ENCODE data around the gene LST1.

The LST1 gene

DNA sequence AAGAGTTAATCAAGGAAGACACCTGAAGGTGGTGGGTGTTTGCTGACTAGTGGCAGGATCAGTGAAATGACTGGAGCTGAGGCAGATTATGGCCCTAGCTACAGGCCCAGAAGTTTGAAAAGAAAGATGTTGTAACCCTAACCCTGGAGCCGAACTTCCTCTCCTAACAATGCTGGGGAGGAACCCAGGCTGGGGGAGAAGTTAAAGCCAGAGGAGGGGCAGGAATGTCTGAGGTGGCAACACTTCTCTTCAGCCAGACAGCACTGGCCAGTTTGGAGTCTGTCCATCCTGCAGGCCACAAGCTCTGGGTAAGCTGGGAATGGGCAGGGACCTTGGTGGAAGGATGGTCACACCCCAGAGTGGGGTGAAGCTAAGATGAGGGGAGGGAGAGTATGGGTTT lies at the start of gene LST1:
TSS of gene LST1 (plus strand) at position 270 of the 400 bp plus-strand sequence. CDS start 1,023 bp downstream, outside the sequence.
- no peak for DNase-seq (ENCODE audit: low read depth in 2 of 2, low spot score in 1 of 2)

DNA sequence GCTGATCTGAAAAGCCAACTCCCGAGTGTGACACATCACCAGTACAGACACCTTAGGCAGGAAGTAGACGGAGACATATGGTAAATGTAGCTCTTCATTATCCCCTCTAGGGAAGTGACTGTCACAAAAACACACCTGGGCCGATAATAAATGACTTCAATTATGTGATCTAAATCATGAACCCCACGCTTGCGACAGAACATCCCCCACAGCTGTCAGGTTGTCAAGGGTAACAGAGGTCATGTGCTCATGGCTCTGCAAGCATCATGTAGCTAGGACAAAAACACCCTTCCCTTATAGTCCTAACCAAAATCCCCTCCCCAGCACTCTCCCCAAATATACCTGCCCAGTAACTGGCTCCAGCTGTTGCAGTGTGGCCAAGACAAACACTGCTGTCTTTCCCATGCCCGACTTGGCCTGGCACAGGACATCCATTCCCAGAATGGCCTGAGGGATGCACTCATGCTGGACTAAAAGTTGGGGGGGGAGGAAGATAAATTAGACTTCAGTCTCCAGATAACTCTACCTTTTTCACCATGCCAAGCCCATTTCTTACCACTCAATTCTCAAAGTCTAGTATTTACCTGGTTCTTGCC lies 47.2 kb upstream of the LST1 start:
- DNase-seq (ENCODE audit: low read depth in 2 of 2, low spot score in 1 of 2), result no peak

DNA sequence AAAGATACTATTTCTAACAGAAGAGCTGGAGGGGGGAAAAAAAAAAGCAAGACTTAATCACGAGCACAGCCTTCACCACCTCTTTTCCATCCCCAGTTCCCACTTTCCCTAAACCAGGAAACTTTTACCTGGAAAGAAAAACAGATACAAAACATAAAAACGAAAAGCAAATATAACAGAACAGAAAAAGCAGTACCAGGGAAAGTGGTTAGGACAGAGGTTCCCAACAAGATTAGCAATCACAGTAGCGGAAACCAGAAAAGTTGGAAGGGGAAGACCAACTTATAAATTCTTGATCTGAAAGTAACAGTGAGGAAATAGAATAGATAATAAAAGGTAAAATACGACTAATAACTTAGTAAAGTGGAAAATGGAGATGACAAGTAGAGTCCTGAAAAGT lies 45.4 kb upstream of the LST1 start:
- DNase-seq (ENCODE audit: low read depth in 2 of 2, low spot score in 1 of 2), result no peak

DNA sequence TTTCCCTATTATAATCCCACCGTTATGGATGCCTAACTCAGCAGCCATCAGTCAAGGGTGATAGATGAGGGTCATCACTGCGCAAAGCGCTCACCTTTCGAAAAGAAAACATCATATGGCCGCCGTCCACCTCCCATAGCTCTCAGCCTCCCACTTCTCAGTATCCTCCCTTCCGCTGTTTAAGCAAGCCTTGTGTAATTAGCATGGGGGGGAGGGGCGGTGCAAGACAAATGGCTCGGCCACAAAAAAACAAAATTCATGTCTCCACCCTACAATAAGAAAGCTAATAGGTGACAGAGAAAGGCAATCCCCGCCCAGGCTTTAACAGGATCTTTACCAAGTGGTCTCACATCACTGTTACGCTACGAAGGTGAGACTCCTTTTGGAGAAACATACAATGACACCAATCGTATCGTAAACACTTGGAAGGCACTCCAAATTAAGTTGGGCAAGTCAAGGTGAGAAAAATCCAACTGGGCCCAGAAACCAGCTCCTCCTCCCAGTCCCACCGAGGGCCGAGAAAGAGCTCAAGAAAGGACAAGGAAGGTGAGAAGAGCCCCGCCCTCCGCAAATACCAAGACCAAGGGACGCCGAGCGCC lies 44.9 kb upstream of the LST1 start:
- peak in 1 of 2 donors; percentile 41 for DNase-seq (ENCODE audit: low read depth in 2 of 2, low spot score in 1 of 2)

DNA sequence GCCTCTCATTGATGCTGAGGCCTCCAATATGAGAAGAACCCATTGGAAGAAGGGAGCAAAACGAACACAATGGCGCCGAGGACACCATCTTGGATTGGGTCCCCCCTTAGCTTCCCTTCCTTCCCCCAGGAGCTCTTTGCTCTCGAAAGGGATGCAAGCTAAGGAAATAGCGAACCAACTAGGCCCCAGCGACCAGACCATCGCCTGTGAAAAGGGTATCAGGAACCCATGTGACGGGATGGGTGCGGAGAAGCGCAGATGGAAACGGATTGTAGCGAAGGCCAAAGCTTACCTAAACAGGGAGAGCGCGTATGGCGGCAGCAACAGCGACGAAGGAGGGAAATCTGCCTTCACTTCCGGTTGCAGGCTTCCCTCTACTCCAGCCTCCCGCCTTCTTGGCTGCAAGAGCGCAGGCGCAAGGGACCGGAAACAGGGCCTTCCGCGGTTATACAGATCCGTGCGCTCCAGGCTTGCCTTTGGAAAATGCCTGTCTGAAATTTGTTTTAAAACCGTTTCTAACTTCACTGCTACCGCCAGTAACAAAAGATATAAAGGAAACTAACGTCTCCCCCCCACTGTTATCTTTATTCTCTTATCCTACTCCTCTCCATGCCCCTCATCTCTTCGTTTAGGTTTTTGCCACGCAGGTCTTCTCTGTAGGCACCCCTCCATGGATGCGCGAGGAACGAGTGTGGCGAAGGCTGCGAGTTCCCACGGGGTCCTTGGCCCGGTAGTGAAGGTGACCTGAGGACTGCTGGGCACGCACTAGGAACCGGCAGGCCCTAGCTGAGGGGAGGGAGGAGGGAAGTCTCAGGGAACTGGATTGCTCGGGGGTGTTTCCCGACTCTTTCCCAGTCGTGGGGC lies 44.2 kb upstream of the LST1 start, which contains the start of gene DDX39B:
TSS of gene DDX39B (minus strand) at position 346 of the 864 bp plus-strand sequence. CDS start 1,471 bp downstream, outside the sequence.
- DNase-seq (ENCODE audit: low read depth in 2 of 2, low spot score in 1 of 2), result peak; percentile 82 to 90

DNA sequence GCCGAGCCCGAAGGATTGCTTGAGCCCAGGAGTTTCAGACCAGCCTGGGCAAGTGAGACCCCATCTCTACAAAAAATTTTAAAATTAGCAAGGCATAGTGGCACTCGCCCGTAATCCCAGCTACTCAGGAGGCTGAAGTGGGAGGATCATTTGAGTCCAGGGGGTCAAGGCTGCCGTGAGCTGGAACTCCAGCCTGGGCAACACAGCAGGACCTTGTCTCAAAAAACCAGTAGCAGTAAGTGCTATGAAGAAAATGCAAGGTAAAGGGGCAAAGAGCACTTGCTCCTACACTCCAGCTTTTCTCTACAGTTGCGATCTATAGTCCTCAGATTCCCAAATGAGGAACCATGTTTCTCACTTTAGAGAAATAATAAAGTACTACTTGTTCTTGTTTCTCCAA lies 42.4 kb upstream of the LST1 start:
- DNase-seq (ENCODE audit: low read depth in 2 of 2, low spot score in 1 of 2), result no peak

DNA sequence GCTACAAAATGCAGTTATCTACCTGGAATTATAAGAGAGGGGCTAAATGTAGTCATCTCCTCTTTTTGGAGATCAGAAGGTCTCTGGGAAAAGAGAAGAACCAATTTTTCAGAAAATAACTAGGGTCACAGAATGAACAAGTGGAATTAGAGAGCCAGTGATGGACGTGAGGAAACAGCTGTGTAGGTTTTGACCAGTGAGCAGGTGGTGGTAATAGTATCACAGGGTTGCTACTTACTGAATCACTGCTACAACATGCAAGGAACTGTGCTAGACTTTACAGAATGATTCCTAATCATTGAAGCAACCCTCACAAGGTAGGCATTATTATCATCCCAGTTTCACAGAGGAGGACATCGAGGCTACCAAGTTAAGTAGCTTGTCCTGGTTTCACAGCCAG lies 41.4 kb upstream of the LST1 start:
- no peak for DNase-seq (ENCODE audit: low read depth in 2 of 2, low spot score in 1 of 2)

DNA sequence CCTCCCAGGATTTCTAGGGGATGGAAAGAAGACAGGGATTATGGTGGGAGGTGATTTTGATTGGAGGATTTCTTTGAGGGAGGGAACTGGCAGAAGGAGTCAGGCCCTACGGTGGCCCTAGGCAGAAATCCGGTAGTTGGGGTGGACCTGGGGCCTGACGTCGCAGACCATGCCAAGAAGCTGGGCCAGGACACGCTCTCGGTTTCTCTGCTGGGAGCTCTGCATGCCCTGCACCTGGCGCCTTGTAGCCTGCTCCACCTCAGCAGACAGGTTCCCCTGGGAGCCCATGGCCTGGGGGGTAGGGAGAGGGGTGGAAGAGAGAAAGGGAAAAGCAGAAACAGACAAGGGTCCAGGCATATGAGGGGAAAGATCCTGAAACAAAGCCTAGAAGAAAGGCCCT lies 40.8 kb upstream of the LST1 start:
- no peak for DNase-seq (ENCODE audit: low read depth in 2 of 2, low spot score in 1 of 2)

DNA sequence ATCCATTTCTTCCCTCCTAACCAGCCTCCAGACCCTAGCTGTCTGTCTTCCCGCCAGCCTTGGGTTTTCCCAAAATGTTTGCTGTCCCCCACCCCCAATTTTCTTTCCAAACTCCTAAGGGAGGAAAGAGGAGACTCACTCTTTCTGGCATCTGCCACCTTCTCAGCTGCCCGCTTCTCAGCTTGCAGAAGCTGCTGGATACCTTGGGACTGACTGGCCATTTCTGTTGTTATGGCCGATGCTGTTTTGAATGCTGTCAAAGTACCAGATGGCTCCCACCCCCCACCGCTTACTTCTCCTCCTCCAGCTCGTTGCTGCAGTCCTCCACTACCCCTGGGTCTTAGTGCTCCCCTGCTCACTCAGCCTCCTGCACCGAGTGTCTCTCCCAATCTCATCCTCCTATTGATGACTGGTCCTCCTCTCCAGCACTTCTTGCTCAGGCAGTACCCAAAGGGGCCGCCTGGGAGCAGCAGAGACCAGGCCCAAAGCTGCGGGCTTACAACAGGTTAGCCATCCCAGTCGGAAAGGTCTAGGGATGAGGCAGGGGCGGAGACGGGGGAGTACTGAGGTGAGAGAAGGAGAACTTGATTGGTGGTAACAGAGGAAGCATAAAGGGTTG lies 39.6 kb upstream of the LST1 start, which contains the start of gene ATP6V1G2:
TSS of gene ATP6V1G2 (minus strand) at position 270 of the 619 bp plus-strand sequence. CDS start at position 221, 49 bp downstream.
- peak; percentile 64 to 70 for DNase-seq (ENCODE audit: low read depth in 2 of 2, low spot score in 1 of 2)

DNA sequence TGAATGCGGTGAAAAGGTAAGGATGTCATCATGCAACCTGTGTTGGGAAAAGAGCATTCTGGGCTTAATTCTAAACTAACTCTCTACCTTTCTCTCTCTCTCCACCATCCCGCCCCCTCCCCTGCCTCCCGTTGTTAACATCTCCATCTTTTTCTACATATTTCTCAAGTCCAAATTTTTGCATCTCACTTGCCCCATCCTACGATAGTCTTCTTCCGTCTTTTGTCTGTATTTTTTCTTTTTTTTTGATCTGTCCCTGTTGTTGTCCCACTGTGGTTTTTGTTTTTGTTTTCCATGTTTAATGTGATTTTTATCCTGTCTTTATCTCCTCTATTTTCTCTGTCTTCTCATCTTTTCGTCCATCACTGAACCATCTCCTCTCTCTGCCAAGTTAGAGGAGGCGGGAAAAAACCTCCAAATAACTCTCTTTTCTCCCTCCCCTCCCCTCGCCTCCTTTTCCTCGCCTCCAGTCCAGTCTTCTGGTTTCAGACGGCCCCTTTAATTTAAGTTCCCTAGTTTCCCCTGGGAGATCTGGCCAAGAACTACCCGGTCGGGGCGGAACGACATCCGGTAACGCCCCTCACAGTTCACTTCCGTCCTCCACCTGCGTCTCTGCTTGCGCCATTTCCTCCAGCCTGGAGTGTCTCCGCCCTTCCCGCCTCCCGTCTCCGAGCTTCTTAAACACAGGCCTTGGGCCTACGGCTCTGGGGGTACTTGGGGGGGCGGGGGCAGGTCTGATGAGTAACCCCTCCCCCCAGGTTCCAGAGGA lies 38.9 kb upstream of the LST1 start, which contains the start of gene NFKBIL1:
TSS of gene NFKBIL1 (plus strand) at position 651 of the 769 bp plus-strand sequence. CDS start at position 738, 87 bp downstream.
- DNase-seq (ENCODE audit: low read depth in 2 of 2, low spot score in 1 of 2), result peak; percentile 76 to 87

DNA sequence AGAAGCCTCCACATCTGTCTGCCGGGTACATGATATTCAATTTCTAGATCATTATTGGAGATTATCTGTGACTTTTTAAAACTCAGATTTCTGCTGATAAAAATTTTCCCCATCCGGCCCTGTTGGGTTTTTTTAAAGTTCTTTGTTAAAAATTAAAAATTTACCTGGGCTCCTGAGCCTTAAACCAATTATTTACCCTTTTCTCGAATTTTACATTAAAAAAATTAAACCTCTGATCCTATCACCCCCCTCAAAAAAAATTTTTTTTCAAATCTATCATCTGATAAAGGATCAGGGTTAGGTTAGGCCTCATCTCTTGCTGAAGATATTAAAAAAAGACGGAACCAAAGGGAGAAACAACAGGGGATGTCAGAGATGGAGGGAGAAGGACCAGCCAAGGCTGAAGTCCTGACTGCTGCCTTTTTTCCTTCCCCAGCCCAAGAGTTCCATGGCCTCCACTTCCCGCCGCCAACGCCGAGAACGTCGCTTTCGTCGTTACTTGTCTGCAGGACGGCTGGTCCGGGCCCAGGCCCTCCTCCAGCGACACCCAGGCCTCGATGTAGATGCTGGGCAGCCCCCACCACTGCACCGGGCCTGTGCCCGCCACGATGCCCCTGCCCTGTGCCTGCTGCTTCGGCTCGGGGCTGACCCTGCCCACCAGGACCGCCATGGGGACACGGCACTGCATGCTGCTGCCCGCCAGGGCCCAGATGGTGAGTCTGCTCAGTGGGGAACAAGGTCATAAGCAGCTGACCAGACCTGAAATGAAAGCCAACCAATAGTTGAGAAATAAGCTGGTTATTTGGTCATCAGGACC lies 38.1 kb upstream of the LST1 start:
- DNase-seq (ENCODE audit: low read depth in 2 of 2, low spot score in 1 of 2), result no peak

DNA sequence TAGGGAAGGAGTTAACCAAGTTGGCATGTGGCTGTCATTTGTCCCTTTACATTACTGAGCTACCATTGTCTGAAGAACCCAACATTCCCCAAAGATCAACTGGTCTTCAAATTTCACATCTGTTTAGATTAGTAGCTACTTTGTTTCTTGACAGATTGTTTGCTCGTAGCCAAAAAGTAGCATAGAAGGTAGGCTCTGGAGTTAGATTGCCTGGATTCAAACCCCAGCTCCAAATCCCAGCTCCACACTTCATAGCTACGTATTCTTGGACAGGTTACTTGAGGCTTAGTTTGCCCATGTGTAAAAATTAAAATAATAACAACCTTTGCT lies 37.6 kb upstream of the LST1 start:
- no peak for DNase-seq (ENCODE audit: low read depth in 2 of 2, low spot score in 1 of 2)

DNA sequence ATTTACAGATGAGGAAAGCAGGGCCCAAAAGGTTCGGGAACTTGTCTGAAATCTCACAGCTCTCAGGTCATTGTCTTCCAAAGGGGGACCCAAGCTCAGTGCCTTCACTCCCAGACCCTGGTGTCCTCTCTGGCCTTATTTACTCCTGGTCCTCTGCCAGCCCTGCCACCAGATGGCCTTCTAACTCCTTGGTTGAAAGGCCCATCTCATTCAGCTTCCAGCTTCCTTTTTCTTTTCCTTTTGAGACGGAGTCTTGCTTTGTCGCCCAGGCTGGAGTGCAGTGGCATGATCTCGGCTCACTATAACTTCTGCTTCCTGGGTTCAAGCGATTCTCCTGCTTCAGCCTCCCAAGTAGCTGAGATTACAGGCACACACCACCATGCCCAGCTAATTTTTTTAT lies 34.7 kb upstream of the LST1 start:
- DNase-seq (ENCODE audit: low read depth in 2 of 2, low spot score in 1 of 2), result peak in 1 of 2 donors; percentile 40

DNA sequence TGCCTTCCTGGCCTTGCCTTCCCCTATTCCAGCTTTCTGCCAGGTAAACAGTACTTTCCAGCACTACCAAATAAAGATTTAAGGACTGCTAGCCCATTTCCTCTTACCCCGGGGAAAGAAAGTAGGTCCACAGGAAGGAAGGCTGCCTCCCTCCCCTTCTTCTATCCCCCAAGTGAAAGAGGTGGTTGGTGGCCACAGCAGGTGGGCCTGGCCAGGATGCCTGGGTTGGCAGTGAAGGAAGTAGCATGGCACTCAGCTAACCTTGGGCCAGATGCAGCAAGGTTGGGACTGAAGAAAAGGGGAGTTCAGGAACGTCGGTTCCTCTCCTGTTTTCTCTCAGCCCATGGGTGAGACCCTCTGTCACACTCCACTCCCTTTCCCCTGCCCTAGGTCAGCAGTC lies 29.8 kb upstream of the LST1 start:
- no peak for DNase-seq (ENCODE audit: low read depth in 2 of 2, low spot score in 1 of 2)

DNA sequence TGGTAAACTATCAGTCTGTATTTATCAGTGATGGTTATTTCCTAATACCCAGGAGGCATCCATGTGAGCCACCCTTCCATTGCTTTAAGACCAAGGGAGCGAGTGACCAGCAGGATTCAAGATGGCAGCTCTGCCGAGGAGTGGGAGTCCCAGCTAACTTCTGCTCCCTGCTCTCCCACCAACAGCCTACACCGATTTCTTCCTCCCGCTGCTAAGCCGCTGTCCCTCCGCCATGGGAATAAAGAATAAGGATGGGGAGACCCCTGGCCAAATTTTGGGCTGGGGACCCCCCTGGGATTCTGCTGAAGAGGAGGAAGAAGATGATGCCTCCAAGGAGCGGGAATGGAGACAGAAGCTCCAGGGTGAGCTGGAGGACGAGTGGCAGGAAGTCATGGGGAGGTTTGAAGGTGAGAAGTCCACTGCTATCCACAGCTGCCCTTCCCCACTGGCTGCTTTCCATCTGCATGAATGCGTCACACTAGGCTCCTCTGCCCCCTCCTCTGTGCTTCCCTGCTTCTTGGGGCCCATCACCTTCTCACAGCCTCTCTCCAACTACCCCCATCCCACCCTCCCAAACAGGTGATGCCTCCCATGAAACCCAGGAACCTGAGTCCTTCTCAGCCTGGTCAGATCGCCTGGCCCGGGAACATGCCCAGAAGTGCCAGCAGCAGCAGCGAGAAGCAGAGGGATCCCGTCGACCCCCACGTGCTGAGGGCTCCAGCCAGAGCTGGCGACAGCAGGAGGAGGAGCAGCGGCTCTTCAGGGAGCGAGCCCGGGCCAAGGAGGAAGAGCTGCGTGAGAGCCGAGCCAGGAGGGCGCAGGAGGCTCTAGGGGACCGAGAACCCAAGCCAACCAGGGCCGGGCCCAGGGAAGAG lies 28.4 kb upstream of the LST1 start:
- no peak for DNase-seq (ENCODE audit: low read depth in 2 of 2, low spot score in 1 of 2)

DNA sequence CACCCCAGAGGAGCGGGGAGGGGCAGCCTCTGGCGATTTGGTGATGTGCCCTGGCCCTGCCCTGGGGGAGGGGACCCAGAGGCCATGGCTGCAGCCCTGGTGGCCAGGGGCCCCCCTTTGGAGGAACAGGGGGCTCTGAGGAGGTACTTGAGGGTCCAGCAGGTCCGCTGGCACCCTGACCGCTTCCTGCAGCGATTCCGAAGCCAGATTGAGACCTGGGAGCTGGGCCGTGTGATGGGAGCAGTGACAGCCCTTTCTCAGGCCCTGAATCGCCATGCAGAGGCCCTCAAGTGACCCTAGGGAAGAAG lies 27.8 kb upstream of the LST1 start:
- DNase-seq (ENCODE audit: low read depth in 2 of 2, low spot score in 1 of 2), result no peak

DNA sequence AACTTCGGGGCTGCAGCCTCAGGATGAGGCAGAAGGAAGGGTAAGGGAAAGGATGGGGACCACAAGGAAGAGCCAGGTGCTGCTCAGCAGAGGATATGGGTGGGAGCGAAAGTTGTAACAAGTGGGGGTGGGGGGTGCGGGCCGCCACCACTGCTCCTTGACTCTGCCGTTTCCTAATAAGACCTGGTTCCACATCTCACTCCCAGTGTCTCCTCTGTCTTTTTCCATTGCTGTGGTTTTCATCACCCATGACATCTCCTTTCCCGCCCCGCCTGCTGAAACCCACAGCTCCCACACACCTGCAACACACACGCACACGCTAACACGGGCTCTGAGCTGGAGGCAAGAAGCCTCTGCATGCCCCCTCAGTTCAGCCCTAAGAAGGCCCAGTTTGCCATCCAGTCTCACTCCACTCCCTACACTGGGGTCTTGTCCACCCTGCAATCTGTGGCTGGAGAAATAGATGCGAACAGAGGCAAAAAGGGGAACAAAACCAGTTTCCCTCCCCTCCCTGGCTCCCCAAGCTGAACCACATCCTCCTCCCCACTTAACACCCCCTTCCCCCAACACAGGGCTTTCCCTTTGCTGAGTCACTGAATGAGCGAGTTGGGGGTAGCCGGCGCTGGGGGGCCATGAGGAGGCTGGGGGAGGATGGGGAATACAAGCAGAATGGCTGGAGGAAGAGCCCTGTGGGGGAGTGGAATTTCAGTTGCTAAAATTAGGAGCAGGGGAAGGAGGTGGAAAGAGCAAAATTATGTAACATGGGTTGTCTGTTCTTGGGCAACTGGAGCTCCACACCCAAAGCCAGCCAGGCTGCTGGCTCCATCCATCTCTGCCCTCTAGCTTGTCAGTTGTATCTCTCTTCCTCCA lies 27.2 kb upstream of the LST1 start:
- peak in 1 of 2 donors; percentile 63 for DNase-seq (ENCODE audit: low read depth in 2 of 2, low spot score in 1 of 2)

DNA sequence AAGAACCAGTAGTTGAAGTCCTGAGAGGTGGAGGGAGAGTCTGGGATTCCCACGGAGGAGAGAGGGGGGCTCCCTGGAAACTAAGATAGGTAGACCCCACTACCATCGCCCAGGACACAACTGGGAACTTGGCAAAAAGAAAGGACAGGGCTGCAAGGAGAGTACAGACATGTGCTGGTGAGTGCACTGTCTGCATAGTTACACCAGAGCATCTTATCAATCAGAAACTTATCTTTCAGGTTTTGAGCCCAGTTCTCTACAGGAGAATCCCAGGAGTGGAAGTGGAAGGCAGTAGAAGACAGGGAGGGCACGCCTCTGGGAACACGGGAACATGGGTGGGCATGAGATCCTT lies 26.5 kb upstream of the LST1 start:
- DNase-seq (ENCODE audit: low read depth in 2 of 2, low spot score in 1 of 2), result no peak

Data from stimulated activated CD8-positive, alpha-beta memory T cell treated with anti-CD3 and anti-CD28 coated beads, Interleukin-4, amount 100 ng/mL, for 4 hours (primary cell).